Measurements from ENCODE around the gene WDR91. TPM values are rescaled to one million over a fixed set of nuclear protein-coding genes. Genes with fewer than 3 reads are reported as not detected.
"Not testable (repeated sequence)": the region's sequence is repeated elsewhere in the genome, so short reads cannot be mapped to it uniquely, and the experiment has no call there.

The WDR91 gene
- total and polyA plus RNA-seq, 2 donors (not counting 3 experiments of a cell fraction or from before 2014, with no cell fraction given) = 6.7 to 7.0 TPM

DNA sequence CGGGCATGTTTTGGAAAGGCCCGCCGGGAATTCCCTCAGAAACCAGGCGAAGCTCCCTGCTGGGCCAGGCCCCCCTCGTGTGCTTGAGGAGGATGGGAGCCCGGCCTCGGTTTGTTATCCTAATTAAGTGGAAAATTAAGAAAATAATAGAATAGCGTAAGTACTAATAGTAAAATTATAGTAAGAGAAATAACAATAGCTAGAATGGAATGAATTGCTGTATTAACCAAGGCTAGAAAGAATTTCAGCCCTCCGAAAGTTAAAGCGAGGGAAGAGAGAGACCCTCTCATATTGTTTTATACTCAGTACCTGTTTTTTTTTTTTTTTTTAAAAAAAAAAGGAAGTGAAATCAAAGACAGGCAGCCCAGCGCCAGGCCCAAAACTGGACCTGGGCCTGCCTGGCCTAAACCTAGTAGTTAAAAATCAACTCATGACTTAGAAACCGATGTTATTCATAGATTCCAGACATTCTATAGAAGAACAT lies 40.3 kb downstream of the WDR91 start:
- dilution Hi-C loops (cut with MboI; ENCODE audit: extremely low pct_ligation_motif_present, low sequenced_read_pairs); H3K27me3 ChIP-seq (ENCODE audit: control insufficient read depth in 2 of 2, insufficient read depth in 2 of 2, low read length in 2 of 2); H3K9me3 ChIP-seq (replicated peaks; ENCODE audit: control insufficient read depth, insufficient read depth, low read length); FAIRE-seq; H3K36me3 ChIP-seq (ENCODE audit: control insufficient read depth in 2 of 2, extremely low read depth in 1 of 2, insufficient read depth in 2 of 2, low read length in 2 of 2); DNase-seq (ENCODE audit: low read depth, low spot score); H3K79me2 ChIP-seq (ENCODE audit: control insufficient read depth, insufficient read depth, low read length); H3K9me1 ChIP-seq (replicated peaks; ENCODE audit: control insufficient read depth, extremely low read depth, insufficient read depth, low read length); H4K20me1 ChIP-seq (replicated peaks; ENCODE audit: control insufficient read depth, extremely low read depth, insufficient read depth, low read length): not testable (repeated sequence)
- intact Hi-C loops (cut with micrococcal nuclease) = loop anchor here (1.0 to 5.0 kb wide), 7 partner anchors 22 to 559 kb away; partner anchors contain the start of genes AGBL3, TMEM140 and WDR91
- CTCF ChIA-PET = interaction anchor here (1.0 to 3.8 kb wide), 18 partner anchors 10 to 541 kb away, joined by 3 to 45 read pairs (median 4); partner anchors contain the start of genes AGBL3, TMEM140 and WDR91
- H3K4me1 ChIP-seq (ENCODE audit: control insufficient read depth, extremely low read depth, insufficient read depth, low read length) = peaks cover 22% of the 10 kb centered on the region
- BruUV-seq (replicated peaks) = TSS peak; percentile 34
- POLR2A ChIA-PET = interaction anchor here (1.1 to 1.5 kb wide), 2 partner anchors 10 to 23 kb away, joined by 3 to 4 read pairs; partner anchors contain the start of gene TMEM140
- H2AFZ ChIP-seq (ENCODE audit: low read depth, low read length) = peak overlapping the region; percentile 67
- H3K27ac ChIP-seq (ENCODE audit: insufficient read depth, low read depth, low read length) = peak overlapping the region; percentile 63
- H3K4me3 ChIP-seq (replicated peaks in 1 of 3; ENCODE audit: insufficient read depth in 1 of 3, low read depth in 1 of 3, low read length in 3 of 3) = peak overlapping the region in 2 of 3 experiments; percentile 62 to 66
- peak overlapping the region; percentile 50 for H3K4me2 ChIP-seq (ENCODE audit: insufficient read depth, low read length)
- H3K9ac ChIP-seq (replicated peaks; ENCODE audit: extremely low read depth, insufficient read depth, low read length) = peak overlapping the region; percentile 74

DNA sequence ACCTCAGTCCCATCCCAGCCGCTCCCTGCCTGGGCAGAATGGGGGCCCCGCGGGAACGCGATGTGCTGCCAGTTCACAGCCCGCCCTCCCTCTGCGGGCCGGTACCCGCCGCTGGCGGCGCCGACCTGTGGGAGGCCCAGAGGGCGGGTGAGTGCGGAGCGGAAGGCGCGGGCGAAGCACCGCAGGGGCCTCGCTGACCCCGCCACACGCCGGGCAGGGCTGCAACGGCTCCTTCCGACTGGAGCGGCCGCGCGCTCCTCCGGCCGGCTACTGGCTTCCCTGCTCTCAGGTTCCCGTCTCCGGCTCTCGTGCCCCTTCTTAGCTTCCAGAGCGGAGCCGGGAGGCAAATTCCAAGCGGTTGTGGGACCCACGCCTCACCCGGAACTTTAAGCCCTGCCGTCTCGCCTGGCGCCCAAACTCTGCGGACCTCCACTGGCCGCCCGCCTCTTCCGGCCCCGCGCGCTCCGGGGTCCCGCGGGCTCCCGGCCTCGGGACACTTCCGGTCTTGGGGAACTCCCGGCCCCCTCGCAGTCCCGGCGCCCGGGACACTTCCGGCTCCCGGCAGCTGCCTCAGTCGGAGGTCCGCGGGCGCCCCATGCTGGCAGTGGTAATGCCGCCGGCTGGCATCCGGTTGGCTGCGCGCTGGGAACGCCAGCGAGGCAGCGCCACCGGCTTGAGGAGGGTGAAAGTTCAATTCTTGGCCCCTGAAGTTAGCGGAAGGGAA lies 40.9 kb downstream of the WDR91 start, which contains the start of gene CYREN:
Gene CYREN (minus strand): TSS at position 434 of the 724 bp plus-strand sequence. CDS start 1,785 bp downstream, outside the sequence.
- H3K9me3 ChIP-seq (replicated peaks; ENCODE audit: control insufficient read depth, insufficient read depth, low read length) = no peaks in the 10 kb centered on the region
- intact Hi-C loops (cut with micrococcal nuclease) (loop anchor here (1.0 to 5.0 kb wide), 7 partner anchors 22 to 558 kb away; partner anchors contain the start of genes AGBL3, TMEM140 and WDR91), dilution Hi-C loops (cut with MboI; ENCODE audit: extremely low pct_ligation_motif_present, low sequenced_read_pairs) (no loop called here)
- peak within 1 kb of the TSS; percentile 63 for H3K27ac ChIP-seq (ENCODE audit: insufficient read depth, low read depth, low read length)
- POLR2A ChIA-PET = interaction anchor here (1.1 to 1.5 kb wide), 2 partner anchors 10 to 23 kb away, joined by 3 to 4 read pairs; partner anchors contain the start of gene TMEM140
- H3K9ac ChIP-seq (replicated peaks; ENCODE audit: extremely low read depth, insufficient read depth, low read length) = peak within 1 kb of the TSS; percentile 74
- peaks cover 23% of the 10 kb centered on the region for H3K4me1 ChIP-seq (ENCODE audit: control insufficient read depth, extremely low read depth, insufficient read depth, low read length)
- peak; percentile 43 for TF ChIP-seq MAX (IDR thresholded peaks at IDR 0.05; ENCODE audit: insufficient read depth, insufficient read length)
- TF ChIP-seq, protein P1, sequence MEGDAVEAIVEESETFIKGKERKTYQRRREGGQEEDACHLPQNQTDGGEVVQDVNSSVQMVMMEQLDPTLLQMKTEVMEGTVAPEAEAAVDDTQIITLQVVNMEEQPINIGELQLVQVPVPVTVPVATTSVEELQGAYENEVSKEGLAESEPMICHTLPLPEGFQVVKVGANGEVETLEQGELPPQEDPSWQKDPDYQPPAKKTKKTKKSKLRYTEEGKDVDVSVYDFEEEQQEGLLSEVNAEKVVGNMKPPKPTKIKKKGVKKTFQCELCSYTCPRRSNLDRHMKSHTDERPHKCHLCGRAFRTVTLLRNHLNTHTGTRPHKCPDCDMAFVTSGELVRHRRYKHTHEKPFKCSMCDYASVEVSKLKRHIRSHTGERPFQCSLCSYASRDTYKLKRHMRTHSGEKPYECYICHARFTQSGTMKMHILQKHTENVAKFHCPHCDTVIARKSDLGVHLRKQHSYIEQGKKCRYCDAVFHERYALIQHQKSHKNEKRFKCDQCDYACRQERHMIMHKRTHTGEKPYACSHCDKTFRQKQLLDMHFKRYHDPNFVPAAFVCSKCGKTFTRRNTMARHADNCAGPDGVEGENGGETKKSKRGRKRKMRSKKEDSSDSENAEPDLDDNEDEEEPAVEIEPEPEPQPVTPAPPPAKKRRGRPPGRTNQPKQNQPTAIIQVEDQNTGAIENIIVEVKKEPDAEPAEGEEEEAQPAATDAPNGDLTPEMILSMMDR (IDR thresholded peaks at IDR 0.05; ENCODE audit: extremely low read depth in 1 of 2, insufficient read depth in 1 of 2, low read depth in 1 of 2, low read length in 2 of 2) = peak; percentile 69 to 78
- TF ChIP-seq MYC (IDR thresholded peaks at IDR 0.05; ENCODE audit: low read depth, low read length) = no peak
- peak; percentile 78 for TF ChIP-seq POLR2AphosphoS5 (IDR thresholded peaks at IDR 0.05; ENCODE audit: insufficient read depth, low read depth, low read length)
- TF ChIP-seq POLR2A (IDR thresholded peaks at IDR 0.05; ENCODE audit: low read depth, low read length) = peak; percentile 13
- H3K4me2 ChIP-seq (ENCODE audit: insufficient read depth, low read length) = peak within 1 kb of the TSS; percentile 93
- CTCF ChIA-PET = interaction anchor here (0.9 to 3.8 kb wide), 22 partner anchors 10 to 540 kb away, joined by 3 to 45 read pairs (median 4); partner anchors contain the start of genes AGBL3, TMEM140 and WDR91
- no peaks in the 10 kb centered on the region for H4K20me1 ChIP-seq (replicated peaks; ENCODE audit: control insufficient read depth, extremely low read depth, insufficient read depth, low read length)
- no peaks in the 10 kb centered on the region for H3K27me3 ChIP-seq (ENCODE audit: control insufficient read depth in 2 of 2, insufficient read depth in 2 of 2, low read length in 2 of 2)
- H2AFZ ChIP-seq (ENCODE audit: low read depth, low read length) = peak within 1 kb of the TSS; percentile 67
- BruUV-seq (replicated peaks) = no TSS peak
- peak within 1 kb of the TSS; percentile 47 to 75 (median 66) for H3K4me3 ChIP-seq (replicated peaks in 1 of 3; ENCODE audit: insufficient read depth in 1 of 3, low read depth in 1 of 3, low read length in 3 of 3)
- FAIRE-seq (peak; percentile 55), DNase-seq (ENCODE audit: low read depth, low spot score) (peak; percentile 92)
- peaks cover 4% of the 10 kb centered on the region in 2 experiments for H3K36me3 ChIP-seq (ENCODE audit: control insufficient read depth in 2 of 2, extremely low read depth in 1 of 2, insufficient read depth in 2 of 2, low read length in 2 of 2)
- H3K79me2 ChIP-seq (ENCODE audit: control insufficient read depth, insufficient read depth, low read length) = peaks cover 3% of the 10 kb centered on the region
- no peaks in the 10 kb centered on the region for H3K9me1 ChIP-seq (replicated peaks; ENCODE audit: control insufficient read depth, extremely low read depth, insufficient read depth, low read length)

Measured in endothelial cell of umbilical vein (primary cell).